Measurements from ENCODE around the gene PARP8. TPM values are rescaled to one million over a fixed set of nuclear protein-coding genes. Genes with fewer than 3 reads are reported as not detected.

Gene PARP8
- total RNA-seq, 1 experiment from 2014 or later, result 0.07 TPM

- Histone ChIP-seq H3K4me2 (ENCODE audit: low read length) (no peak overlapping the region), H3K27ac (ENCODE audit: low read length) (no peak overlapping the region), H3F3A (ENCODE audit: low read length, unreplicated experiment) (no peaks in the 10 kb centered on the region), H4K20me1 (ENCODE audit: low read length) (no peaks in the 10 kb centered on the region), H3K9me2 (replicated peaks; ENCODE audit: low read length) (no peaks in the 10 kb centered on the region), H3K9ac (ENCODE audit: low read length) (no peak overlapping the region), H3K4me1 (ENCODE audit: insufficient read depth, low read length) (no peaks in the 10 kb centered on the region), H3K4me3 (ENCODE audit: low read length) (no peak overlapping the region), H3K79me2 (ENCODE audit: low read length) (no peaks in the 10 kb centered on the region), H3K9me3 (ENCODE audit: low read length) (no peaks in the 10 kb centered on the region), H2AFZ (ENCODE audit: low read length) (no peak overlapping the region), H3K36me3 (ENCODE audit: low read depth, low read length) (no peaks in the 10 kb centered on the region), H3K27me3 (ENCODE audit: low read length) (no peaks in the 10 kb centered on the region)
- POLR2A ChIA-PET (ENCODE audit: unreplicated experiment), result no interaction called here
- CTCF ChIA-PET, result no interaction called here
- intact Hi-C loops (cut with micrococcal nuclease), result no loop called here
- BruUV-seq (replicated peaks), result no TSS peak
- DNase-seq, result no peak
- TF ChIP-seq EZH2 (IDR thresholded peaks at IDR 0.05; ENCODE audit: low read length, unreplicated experiment) (no peak), EZH2phosphoT487 (IDR thresholded peaks at IDR 0.05; ENCODE audit: borderline replicate concordance, low read length) (no peak), CTCF (conservative IDR thresholded peaks at IDR 0.05; ENCODE audit: low read depth, low read length) (no peak)
- ATAC-seq, result no peak
Observed at GRCh38 chr5:50711280-50711679, 44.8 kb downstream of the PARP8 start.

GRCh38 chr5:50712479-50712878, 46.0 kb downstream of the PARP8 start:
- Histone ChIP-seq H3K27ac (ENCODE audit: low read length) (no peak overlapping the region), H3K27me3 (ENCODE audit: low read length) (no peaks in the 10 kb centered on the region), H3K4me1 (ENCODE audit: insufficient read depth, low read length) (no peaks in the 10 kb centered on the region), H3K4me3 (ENCODE audit: low read length) (no peak overlapping the region), H2AFZ (ENCODE audit: low read length) (no peak overlapping the region), H3F3A (ENCODE audit: low read length, unreplicated experiment) (no peaks in the 10 kb centered on the region), H4K20me1 (ENCODE audit: low read length) (no peaks in the 10 kb centered on the region), H3K4me2 (ENCODE audit: low read length) (no peak overlapping the region), H3K79me2 (ENCODE audit: low read length) (no peaks in the 10 kb centered on the region), H3K9me2 (replicated peaks; ENCODE audit: low read length) (no peaks in the 10 kb centered on the region), H3K9me3 (ENCODE audit: low read length) (no peaks in the 10 kb centered on the region), H3K36me3 (ENCODE audit: low read depth, low read length) (no peaks in the 10 kb centered on the region), H3K9ac (ENCODE audit: low read length) (no peak overlapping the region)
- ChIA-PET CTCF (no interaction called here), POLR2A (ENCODE audit: unreplicated experiment) (no interaction called here)
- TF ChIP-seq CTCF (conservative IDR thresholded peaks at IDR 0.05; ENCODE audit: low read depth, low read length), result no peak
- no peak for TF ChIP-seq EZH2phosphoT487 (IDR thresholded peaks at IDR 0.05; ENCODE audit: borderline replicate concordance, low read length)
- no peak for TF ChIP-seq EZH2 (IDR thresholded peaks at IDR 0.05; ENCODE audit: low read length, unreplicated experiment)
- BruUV-seq (replicated peaks), result no TSS peak
- ATAC-seq (no peak), DNase-seq (no peak)
- intact Hi-C loops (cut with micrococcal nuclease), result no loop called here

GRCh38 chr5:50715001-50715400, 48.6 kb downstream of the PARP8 start:
- no peaks in the 10 kb centered on the region for H3K27me3 ChIP-seq (ENCODE audit: low read length)
- no peaks in the 10 kb centered on the region for H3K36me3 ChIP-seq (ENCODE audit: low read depth, low read length)
- no TSS peak for BruUV-seq (replicated peaks)
- H3K4me2 ChIP-seq (ENCODE audit: low read length), result no peak overlapping the region
- H3K79me2 ChIP-seq (ENCODE audit: low read length), result no peaks in the 10 kb centered on the region
- H3K9me3 ChIP-seq (ENCODE audit: low read length), result no peaks in the 10 kb centered on the region
- no peak overlapping the region for H3K27ac ChIP-seq (ENCODE audit: low read length)
- no peaks in the 10 kb centered on the region for H4K20me1 ChIP-seq (ENCODE audit: low read length)
- H3K9me2 ChIP-seq (replicated peaks; ENCODE audit: low read length), result no peaks in the 10 kb centered on the region
- H3K4me1 ChIP-seq (ENCODE audit: insufficient read depth, low read length), result no peaks in the 10 kb centered on the region
- no peaks in the 10 kb centered on the region for H3F3A ChIP-seq (ENCODE audit: low read length, unreplicated experiment)
- no peak overlapping the region for H2AFZ ChIP-seq (ENCODE audit: low read length)
- no peak overlapping the region for H3K9ac ChIP-seq (ENCODE audit: low read length)
- no peak overlapping the region for H3K4me3 ChIP-seq (ENCODE audit: low read length)
- DNase-seq (no peak), ATAC-seq (no peak)
- TF ChIP-seq CTCF (conservative IDR thresholded peaks at IDR 0.05; ENCODE audit: low read depth, low read length), result no peak
- TF ChIP-seq EZH2phosphoT487 (IDR thresholded peaks at IDR 0.05; ENCODE audit: borderline replicate concordance, low read length), result no peak
- TF ChIP-seq EZH2 (IDR thresholded peaks at IDR 0.05; ENCODE audit: low read length, unreplicated experiment), result no peak
- intact Hi-C loops (cut with micrococcal nuclease), result no loop called here
- ChIA-PET POLR2A (ENCODE audit: unreplicated experiment) (no interaction called here), CTCF (no interaction called here)

Measured in PC-3 (cell line).